HG03045 (cell line): Measurements from ENCODE around the gene DDX49.
"Not testable (repeated sequence)": the region's sequence is repeated elsewhere in the genome, so short reads cannot be mapped to it uniquely, and the experiment has no call there.

Experiments
- ATAC-seq: cut with Tn5 transposase; IDR thresholded peaks from one replicate; pipeline ENCODE4 v1.9.1; 2021; ENCODE audit warnings: mild to moderate bottlenecking, moderate library complexity; ENCODE audit not compliant: unreplicated experiment

DDX49 gene

DNA sequence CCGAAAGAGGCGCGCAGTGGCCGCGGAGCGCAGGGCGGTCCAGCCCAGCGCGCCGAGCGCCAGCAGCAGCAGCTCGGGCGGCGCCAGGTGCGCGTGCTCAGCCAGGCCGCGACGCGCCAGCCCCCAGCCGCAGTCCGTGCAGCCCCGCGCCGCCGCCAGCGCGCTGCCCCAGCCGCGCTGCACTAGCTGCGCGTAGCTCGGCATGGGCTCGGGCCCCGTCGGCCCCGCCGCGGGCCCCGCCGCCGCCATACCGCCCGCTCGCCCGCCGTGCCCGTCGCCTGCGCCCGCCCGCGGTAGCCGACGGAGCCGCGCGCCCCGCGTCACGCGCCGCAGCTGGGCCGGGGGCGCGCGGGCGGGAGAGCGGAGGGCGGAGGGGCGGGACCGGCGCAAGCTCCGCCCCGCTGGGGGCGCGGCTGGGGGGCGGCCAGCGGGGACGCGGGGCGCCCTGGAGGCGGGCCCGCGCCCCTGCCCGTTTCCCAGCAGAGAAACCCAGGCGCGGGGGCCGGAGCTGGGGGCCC lies 23.6 kb upstream of the DDX49 start, which contains the start of gene CERS1:
Gene CERS1, minus strand, starts transcription at position 335 of the 518 bp plus-strand sequence. Its CDS starts 86 bp downstream, at position 249.
- ATAC-seq: no peak

DNA sequence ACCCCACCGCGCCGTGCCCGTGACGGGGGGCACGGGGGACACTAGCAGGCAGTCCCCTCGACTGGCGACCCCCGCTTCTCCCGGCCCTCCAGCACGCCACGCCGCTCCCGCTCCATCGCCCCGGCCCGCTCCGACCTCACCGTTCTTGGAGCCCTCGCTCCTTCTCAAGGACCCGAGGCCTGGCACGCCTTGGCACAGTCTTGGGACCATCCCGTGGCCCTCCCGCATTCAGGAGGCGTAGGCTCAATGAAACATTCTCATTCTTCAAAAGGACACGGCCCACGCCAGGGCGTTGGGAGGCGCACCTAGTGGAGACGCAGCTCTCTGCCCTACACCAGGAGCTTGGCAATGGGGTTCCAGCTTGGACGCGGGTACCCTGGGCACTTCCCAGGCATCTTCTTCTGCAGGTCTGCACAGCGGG lies 23.1 kb upstream of the DDX49 start:
- ATAC-seq: no peak

DNA sequence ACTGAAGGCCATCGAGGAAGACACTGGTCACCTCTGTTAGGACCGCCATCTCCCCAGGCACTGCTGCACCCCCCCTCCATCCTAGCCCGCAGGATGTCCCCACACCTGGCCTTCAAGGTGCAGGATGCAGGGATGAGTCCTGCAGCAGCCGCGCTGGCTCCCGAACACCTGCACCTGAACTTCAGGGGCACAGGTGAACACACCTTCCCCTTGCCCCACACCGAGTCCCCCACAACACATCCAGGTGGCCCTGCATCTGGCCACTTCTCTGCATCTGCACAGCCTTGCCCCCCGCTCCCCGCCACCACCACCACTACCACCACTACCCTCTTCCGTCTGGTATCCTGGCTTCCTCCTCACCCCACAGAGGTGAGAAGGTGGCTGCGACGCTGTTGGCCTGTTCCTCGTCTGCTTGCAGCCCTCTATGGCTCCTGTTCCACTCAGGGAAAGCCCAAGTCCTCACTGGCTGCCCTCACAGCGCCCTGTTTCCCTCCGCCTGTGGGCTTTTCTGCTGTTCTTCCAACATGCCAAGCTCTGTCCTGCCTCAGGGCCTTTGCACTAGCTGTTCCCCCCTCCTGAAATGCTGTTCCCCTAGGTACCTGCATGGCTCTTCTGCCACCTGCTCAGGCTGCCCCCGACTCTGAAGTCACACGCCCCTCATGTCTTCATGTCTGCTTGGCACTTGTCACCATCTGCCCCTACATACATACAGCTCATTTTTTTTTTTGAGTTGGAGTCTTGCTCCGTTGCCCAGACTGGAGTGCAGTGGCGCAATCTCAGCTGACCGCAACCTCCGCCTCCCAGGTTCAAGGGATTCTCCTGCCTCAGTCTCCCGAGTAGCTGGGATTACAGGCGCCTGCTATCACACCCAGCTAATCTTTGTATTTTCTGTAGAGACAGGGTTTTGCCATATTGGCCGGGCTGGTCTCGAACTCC lies 22.2 kb upstream of the DDX49 start:
- no peak for ATAC-seq

DNA sequence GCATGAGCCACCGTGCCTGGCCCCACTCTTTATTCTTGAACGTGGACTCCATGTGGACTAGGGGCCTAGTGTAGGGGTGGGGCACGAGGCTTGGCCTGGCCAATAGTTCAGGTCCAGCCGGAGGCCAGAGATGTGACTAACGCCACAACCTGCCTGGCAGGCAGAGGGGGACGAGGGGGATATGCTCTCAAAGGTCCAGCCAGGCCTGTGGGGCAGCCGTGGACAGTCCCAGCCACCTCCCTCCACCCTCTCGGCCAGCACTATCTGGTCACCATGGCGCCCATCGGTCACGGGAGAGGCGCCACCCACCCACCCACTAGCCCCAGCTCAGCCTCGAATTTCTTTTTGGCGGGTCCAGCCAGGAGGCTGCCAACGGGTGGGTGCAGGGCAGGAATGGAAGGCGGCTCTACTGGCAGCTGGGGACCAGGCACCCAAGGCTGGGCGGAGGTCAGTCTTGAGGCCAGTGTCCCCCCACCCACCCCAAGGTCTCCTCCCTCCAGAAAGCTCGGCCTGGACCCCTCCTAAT lies 21.4 kb upstream of the DDX49 start:
- ATAC-seq: no peak

DNA sequence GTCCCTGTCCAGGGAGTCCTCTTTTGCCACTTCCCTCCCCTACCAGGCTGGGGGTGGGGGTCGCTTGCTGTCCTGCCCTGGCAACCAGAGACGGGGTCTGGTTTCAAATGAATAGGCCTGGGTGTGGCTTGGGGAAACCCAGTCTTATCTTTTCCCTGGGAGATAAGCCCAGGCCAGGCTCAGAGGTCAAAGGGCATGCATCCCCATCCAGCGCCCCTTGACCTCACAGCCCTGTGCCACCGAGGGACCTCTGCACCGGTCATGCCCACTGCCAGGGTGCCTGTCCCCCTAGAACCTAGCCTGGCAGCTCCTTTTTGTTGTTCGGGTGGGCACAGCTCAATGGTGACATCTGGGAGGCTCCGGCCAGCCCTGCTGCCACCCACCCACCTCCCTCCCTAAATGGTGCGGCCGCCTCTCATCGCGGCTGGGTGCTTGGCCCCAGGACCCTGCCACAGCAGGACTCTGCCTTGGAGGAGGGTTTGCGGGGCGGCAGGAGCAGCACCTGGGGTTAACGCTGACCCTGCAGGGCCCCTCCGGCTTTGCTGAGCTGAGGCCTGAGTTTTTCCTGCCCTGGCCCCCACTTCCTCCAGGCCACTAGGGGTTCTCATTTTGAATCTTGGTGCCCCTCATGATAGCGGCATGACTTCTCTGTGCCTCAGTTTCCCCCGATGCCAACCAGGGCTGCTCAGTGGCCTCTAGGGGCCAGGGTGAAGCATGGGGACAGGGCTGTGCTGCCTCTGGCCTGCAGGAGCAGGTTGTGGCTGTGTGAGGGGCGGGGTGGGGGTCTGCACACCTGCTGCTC lies 20.7 kb upstream of the DDX49 start:
- ATAC-seq: no peak

DNA sequence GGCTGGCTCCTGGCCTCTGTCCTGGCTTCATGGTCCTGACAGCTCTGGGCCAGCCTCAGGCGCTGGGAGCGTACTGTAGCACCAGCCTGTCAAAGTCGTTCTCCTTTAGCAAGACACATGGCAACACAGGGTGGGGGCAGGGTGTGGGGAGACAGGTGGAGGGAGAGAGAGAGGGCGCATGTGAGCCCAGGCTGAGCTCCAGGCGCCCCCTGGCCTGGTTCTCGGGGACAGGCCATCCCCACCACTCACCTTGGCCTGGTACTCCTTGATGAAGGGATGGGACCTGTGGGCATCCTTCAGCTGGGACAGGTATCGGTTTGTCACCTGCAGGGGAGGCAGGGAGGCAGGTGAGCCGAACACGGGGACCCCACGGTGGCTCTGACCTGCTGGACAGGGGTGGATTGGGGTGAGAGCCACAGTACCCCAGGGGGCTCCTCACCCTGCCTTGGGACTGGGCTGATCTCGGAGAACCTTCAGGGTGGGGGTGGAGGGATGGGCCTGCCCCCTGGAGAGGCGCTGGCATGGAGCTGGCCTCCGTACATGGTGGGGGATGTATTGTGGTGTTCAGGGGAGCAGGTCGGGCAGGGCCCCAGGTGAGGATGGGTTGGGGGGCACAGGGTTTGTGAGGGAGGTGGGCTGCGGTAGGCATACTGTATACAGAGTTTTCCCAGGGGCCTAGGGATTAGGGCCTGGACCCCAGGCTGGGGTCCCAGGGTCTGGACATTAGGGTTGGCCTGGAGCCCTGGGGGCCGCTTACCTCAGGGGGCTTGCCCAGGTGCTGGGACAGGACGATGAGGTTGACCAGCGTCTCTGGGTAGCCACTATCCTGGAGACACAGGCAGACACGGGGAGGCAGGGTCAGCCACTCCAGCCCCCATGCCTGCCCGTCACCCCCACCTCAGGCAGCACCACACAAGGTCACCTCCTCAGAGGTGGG lies 19.6 kb upstream of the DDX49 start:
- no peak for ATAC-seq

DNA sequence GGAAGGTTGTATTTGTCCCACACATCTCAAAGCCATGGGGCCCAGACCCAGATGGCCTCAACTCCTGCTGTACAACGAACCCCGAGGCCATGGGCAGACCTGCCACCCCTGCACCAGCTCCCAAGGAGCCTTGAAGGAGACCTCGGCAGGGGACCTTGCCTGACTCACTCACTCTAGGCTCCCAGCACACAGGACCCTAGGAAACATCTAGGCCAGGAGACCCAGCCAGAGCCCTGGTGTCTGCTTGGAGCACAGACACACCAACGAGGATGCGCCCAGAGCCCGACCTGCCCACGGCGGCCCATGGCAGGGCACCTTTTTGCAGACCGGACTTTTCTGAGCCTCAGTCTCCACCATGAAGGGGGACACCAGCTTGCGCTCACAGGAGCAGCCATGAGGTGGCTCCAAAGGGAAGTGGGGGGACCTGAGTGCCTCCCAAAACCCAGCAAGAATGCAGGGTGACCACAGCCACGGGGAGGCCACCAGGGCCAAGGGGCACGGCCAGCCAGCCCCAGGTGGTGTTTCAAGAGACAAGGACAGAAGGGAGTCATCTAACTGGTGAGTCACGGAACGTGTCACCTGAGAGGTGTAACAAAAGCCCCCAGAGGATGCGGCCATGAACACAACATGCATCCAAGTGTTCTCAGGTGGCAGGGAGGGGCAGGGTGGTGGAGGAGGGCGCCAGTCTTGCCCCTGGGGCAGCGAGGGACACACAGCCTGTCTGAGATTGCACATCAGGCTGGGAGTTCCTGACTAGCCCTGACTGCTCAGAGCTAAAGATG lies 18.6 kb upstream of the DDX49 start:
- no peak for ATAC-seq

DNA sequence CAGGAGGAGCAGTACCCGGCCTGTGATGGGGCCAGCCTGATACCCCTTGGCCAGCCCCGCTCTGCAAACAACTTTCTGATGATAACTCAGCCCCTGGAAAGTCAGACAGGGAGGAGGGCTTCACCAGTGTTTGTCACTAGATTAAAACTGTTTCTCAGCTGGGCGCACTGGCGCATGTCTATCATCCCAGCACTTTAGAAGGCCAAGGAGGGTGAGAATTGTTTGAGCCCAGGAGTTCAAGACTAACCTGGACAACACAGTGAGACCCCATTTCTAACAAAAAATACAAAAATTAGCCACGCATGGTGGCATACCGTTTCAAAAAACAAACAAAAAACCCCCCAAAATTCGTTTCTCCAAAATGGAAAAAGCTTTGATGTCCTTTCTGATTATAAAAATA lies 18.0 kb upstream of the DDX49 start:
- no peak for ATAC-seq

DNA sequence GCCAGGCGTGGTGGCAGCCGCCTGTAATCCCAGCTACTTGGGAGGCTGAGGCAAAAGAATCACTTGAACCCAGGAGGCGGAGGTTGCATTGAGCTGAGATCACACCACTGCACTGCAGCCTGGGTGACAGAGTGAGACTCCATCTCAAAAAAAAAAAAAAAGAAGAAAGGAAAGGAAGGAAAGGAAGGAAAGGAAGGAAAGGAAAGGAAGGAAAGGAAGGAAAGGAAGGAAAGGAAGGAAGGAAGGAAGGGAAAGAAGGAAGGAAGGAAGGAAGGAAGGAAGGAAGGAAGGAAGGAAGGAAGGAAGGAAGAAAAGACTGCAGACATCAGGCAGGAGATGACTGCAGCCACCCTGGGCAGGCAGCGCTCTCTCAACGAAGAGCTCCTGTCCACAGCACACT lies 17.0 kb upstream of the DDX49 start:
- not testable (repeated sequence) for ATAC-seq

DNA sequence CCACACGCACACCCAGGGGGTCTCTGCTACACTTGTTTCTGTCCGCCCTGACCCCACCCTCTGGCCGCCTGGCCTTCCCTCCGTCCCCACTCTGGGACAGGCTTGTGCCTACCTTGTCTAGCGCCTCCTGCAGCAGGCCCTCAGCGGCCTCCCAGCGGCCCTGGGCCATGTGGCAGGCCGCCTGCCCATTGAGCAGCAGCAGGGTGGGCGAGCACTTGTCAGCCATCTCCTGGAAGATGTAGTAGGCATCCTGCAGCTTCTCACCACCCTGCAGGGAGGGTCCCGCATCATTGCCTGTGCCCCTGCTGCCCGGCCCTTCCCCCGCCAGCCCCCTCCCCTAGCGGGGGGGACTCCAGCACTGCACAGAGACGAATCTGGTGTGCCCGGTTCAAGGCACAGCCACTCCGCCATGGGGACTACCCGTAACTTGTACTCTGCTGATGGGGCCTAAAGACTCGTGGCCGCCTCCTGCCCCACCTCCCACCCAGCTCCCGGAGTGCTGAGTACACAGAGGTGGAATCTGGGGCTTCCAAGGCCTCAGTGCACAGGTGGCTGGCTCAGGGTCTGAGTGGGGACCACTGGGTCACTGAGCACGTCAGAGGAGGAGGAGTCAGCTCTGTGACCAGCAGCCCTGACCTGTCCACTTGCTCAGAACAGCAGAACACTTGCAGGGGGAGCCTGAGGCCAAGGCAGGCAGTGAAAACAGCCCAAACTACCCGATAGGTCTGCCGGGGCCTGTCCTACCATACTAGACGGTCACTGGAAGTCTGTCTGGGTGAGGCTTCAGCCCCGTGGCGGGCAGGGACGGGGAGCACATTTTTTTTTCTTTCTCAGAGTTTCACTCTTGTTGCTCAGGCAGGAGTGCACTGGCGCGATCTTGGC lies 16.1 kb upstream of the DDX49 start:
- ATAC-seq: no peak

DNA sequence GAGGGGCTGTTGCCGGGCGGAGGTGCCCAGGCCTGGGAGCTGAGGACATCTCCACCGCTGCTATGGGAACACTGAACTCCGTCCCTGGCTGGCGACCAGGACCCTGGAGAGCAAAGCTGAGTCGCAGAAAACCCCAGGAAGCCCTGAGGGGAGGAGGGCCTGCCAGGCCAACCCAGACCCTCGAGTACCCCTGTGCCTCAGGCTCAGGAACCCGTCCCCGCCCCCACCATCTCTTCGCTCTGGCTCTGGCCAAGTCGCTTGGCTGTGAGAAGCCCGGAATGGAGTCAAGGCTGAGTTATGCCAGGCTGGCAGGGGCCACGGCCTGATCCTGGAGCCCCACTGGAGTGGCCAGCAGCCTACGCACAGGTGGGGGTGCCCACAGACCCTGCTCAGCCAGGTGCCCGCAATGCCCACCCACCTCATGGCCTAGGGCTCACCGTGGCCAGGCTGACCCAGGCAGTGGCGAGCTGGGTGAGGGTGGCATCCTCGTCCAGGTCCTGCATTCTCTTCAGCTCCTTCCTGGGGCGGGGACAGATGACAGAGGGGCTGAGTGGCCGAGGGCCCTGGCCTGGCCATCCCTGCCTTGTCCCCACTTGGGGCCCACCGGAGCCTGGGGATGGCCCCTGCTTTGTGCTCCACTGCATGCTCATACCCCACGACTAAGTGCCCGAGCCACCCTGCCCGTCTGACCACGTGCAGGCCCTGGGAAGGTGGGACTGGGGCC lies 15.0 kb upstream of the DDX49 start:
- ATAC-seq: no peak

DNA sequence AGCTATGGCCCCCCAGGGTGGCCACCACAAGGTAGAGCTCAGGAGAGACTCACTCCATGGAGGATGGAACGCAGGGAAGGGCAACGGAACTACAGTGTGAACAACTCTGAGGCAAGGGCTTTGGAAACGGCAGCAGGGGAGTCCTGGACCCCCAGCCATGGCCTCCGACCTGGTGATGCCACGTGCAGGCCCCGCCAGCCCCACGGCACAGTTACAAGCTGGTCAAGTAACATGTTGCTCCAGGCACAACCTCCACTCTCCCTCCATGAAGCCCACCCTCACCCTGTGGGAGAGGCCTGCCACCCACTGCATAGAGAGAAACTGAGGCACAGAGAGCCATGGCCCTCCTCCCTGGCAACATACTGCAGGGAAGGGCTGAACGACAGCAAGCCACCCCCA lies 14.5 kb upstream of the DDX49 start:
- ATAC-seq: no peak

DNA sequence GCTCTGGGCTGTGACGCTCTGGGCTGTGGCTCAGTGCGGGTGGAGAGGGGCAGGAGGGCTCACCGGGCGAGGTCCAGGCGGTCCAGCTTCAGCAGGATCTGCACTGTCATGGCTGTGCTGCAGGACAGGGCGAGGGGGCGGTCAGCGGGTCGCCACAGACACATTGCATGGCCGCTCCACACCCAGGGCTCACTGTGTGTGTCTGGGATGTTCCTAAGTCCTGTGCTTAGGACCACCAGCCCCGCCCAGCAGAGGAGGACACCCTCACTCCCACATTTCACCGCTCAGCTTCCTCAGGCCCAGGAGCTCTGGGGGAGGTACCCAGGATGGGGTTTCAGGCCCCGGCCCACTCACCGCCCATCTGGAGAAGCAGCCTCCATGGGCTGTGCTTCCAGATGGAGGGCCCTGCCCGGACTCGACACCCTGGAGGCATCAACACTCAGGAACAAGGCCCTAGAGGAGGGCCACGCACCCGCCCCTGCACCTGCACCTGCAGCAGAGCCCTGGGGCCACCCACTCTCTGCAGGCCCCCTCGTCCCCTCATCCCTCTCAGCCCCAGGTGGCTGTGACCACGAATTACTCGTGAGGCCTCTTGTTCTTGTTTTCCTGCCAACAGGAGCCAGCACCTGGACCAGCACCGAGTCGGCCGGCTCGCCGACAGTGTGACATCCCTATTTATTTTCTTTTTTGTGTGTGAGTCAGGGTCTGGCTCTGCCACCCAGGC lies 13.8 kb upstream of the DDX49 start:
- ATAC-seq: no peak

DNA sequence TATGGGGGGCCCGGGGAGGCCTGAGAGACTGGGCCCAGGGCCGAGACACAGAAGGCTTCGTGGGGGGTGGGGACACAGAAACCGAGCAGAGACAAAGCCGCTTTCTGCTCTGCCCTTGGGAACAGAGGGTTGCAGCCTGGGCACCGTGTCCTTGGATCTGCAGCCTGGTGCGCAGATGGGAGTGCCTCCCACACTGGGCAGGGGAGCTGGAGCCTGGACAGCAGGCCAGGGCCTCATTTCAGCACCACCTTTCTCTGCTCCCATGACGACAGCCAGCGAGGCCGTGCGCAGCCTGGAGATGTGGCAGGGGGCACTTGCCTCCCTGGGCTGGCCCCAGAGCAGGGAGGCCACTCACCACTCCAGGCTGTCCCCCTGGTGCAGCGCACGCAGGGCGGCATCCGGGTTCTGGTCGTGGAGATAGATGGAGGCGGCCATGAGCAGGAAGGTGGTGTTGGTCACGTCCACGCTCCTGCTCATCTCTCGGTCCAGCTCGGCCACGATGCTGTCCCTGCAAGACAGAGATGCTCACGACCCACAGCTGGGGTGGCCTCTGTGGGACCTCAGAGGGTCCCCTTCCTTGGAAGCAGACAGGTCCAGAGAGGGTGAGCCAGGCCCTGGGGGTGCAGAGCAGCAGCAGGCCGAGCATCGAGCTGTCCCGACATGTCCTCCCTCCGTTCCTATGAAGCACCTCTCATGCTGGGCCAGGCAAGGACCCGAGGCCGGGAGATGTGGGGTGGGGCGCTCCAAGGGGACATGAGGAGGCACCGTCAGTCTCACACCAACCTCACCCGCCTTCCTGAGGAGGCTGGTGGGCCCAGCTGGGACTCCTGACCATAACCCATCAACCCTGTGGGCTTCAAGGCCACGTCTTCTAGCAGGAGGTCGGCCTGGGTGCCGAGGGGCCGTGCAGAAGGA lies 12.7 kb upstream of the DDX49 start:
- no peak for ATAC-seq

DNA sequence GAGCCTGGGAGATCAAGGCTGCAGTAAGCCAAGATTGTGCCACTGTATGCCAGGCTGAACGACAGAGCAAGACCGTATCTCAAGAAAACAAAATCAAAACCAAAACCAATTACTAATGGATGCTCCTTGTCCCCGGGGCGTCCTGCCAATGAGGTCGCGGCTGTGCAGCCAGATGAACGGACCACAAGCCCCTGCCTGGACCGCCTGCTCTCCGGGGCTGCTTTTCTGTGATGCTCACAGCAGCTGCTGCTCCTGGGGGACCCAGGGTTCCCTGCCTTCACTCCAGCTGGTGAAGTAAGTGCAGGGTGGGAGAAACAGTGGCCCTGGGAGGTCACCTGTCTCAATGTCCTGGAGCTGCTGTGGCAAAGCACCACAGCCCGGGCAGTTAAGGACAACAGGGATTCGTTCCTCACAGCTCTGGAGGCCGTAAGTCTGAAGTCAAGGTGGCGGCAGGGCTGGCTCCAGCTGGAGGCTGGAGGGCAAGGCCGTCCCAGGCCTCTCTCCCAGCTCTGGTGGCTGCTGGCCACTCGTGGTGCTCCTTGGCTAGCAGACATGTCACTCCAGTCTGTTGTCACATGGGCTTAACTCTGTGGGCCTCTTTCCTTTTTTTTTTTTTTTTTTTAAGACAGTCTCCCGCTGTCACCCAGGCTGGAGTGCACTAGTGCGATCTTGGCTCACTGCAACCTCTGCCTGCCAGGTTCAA lies 10.4 kb upstream of the DDX49 start:
- ATAC-seq: no peak

DNA sequence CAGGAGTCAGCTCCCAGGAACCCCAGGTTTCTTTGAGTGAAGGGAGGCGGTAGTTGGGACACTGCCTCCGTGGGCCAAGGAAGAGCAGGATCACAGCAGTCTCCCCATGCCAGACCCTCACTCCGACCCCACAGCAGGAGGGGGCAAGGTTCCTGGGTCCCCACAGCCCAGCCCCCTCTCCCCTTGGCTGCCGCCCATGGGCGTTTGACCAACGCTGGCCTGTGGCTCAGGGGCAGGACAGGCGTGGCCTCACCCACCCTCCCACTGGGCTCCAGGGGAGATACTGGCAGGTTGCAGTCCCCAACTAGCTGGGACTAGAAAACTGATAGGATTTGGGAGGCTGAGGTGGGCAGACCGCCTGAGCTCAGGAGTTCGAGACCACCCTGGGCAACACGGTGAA lies 9.5 kb upstream of the DDX49 start:
- ATAC-seq: no peak
